ENCODE data around the gene RABGAP1L. TPM values are rescaled to one million over a fixed set of nuclear protein-coding genes. Genes with fewer than 3 reads are reported as not detected.
"Not testable (repeated sequence)": the region's sequence is repeated elsewhere in the genome, so short reads cannot be mapped to it uniquely, and the experiment has no call there.

RABGAP1L gene
- total RNA-seq, 1 donor from 2014 or later: 145 TPM

GRCh38 chr1:174448531-174448883 lies 289.2 kb downstream of the RABGAP1L start:
- no peak for DNase-seq

GRCh38 chr1:174448974-174449373 lies 289.7 kb downstream of the RABGAP1L start:
- DNase-seq: no peak

- no peak for DNase-seq
These were observed 292.1 kb downstream of the RABGAP1L start for GRCh38 chr1:174451408-174451807.

- no peak for DNase-seq
These were observed 306.5 kb downstream of the RABGAP1L start for GRCh38 chr1:174465855-174466254.

GRCh38 chr1:174466607-174467006 lies 307.3 kb downstream of the RABGAP1L start:
- no peak for DNase-seq

- no peak for DNase-seq
These were observed 309.7 kb downstream of the RABGAP1L start for GRCh38 chr1:174469052-174469451.

- DNase-seq: no peak
These were observed 310.4 kb downstream of the RABGAP1L start for GRCh38 chr1:174469687-174470086.

- no peak for DNase-seq
These were observed 320.0 kb downstream of the RABGAP1L start for GRCh38 chr1:174479281-174479680.

- no peak for DNase-seq
These were observed 321.0 kb downstream of the RABGAP1L start for GRCh38 chr1:174480324-174480723.

- no peak for DNase-seq
These were observed 332.3 kb downstream of the RABGAP1L start for GRCh38 chr1:174491606-174492005.

GRCh38 chr1:174497478-174497877 lies 338.2 kb downstream of the RABGAP1L start:
- no peak for DNase-seq

GRCh38 chr1:174516755-174517154 lies 357.4 kb downstream of the RABGAP1L start:
- DNase-seq: not testable (repeated sequence)

- DNase-seq: peak; percentile 0
These were observed 360.5 kb downstream of the RABGAP1L start for GRCh38 chr1:174519844-174520243.

GRCh38 chr1:174531751-174532150 lies 372.4 kb downstream of the RABGAP1L start:
- DNase-seq: no peak

- DNase-seq: no peak
These were observed 375.5 kb downstream of the RABGAP1L start for GRCh38 chr1:174534789-174535188.

GRCh38 chr1:174535207-174535606 lies 375.9 kb downstream of the RABGAP1L start:
- no peak for DNase-seq

GRCh38 chr1:174543421-174543820 lies 384.1 kb downstream of the RABGAP1L start:
- DNase-seq: not testable (repeated sequence)

GRCh38 chr1:174550296-174550695 lies 391.0 kb downstream of the RABGAP1L start:
- DNase-seq: no peak

- DNase-seq: no peak
These were observed 397.1 kb downstream of the RABGAP1L start for GRCh38 chr1:174556392-174556791.

- no peak for DNase-seq
These were observed 409.2 kb downstream of the RABGAP1L start for GRCh38 chr1:174568551-174568950.

GRCh38 chr1:174569240-174569639 lies 409.9 kb downstream of the RABGAP1L start:
- no peak for DNase-seq

GRCh38 chr1:174572771-174573170 lies 413.5 kb downstream of the RABGAP1L start:
- DNase-seq: no peak

- not testable (repeated sequence) for DNase-seq
These were observed 416.8 kb downstream of the RABGAP1L start for GRCh38 chr1:174576120-174576519.

- no peak for DNase-seq
These were observed 418.4 kb downstream of the RABGAP1L start for GRCh38 chr1:174577681-174578080.

- DNase-seq: no peak
These were observed 421.5 kb downstream of the RABGAP1L start for GRCh38 chr1:174580801-174581200.

Measured in occipital lobe (tissue), 2 donors.